NCI-H2081 treated with DMSO at 0.1 percent for 48 hours (cell line): ENCODE data around the gene TMEM178A.
"Not testable (repeated sequence)": the region's sequence is repeated elsewhere in the genome, so short reads cannot be mapped to it uniquely, and the experiment has no call there.

ENCODE experiments used
- DNase-seq: peaks from one replicate; lab custom pipeline; 2025; lab: John Stamatoyannopoulos, UW

TMEM178A gene

GRCh38 chr2:39715822-39716221 is 50.1 kb downstream of the TMEM178A start:
- DNase-seq = no peak

GRCh38 chr2:39717067-39717466 is 51.4 kb downstream of the TMEM178A start:
- DNase-seq = no peak

- no peak for DNase-seq
These were observed 52.8 kb downstream of the TMEM178A start for GRCh38 chr2:39718483-39718882.

- no peak for DNase-seq
These were observed 53.6 kb downstream of the TMEM178A start for GRCh38 chr2:39719317-39719716.

GRCh38 chr2:39720970-39721369 is 55.3 kb downstream of the TMEM178A start:
- no peak for DNase-seq

- no peak for DNase-seq
These were observed 57.8 kb downstream of the TMEM178A start for GRCh38 chr2:39723497-39723896.

- DNase-seq = no peak
These were observed 58.5 kb downstream of the TMEM178A start for GRCh38 chr2:39723946-39724827.

- no peak for DNase-seq
These were observed 59.1 kb downstream of the TMEM178A start for GRCh38 chr2:39724828-39725144.

- no peak for DNase-seq
These were observed 59.7 kb downstream of the TMEM178A start for GRCh38 chr2:39725401-39725800.

GRCh38 chr2:39728085-39728484 is 62.4 kb downstream of the TMEM178A start:
- DNase-seq = not testable (repeated sequence)

- DNase-seq = no peak
These were observed 63.2 kb downstream of the TMEM178A start for GRCh38 chr2:39728941-39729351.

GRCh38 chr2:39730276-39730675 is 64.6 kb downstream of the TMEM178A start:
- no peak for DNase-seq

- DNase-seq = peak; percentile 11
These were observed 65.1 kb downstream of the TMEM178A start for GRCh38 chr2:39730685-39731302.

GRCh38 chr2:39731546-39731945 is 65.8 kb downstream of the TMEM178A start:
- DNase-seq = no peak

- no peak for DNase-seq
These were observed 66.8 kb downstream of the TMEM178A start for GRCh38 chr2:39732482-39732881.

- no peak for DNase-seq
These were observed 67.5 kb downstream of the TMEM178A start for GRCh38 chr2:39733070-39733674.

GRCh38 chr2:39734445-39734844 is 68.7 kb downstream of the TMEM178A start:
- DNase-seq = no peak

- DNase-seq = no peak
These were observed 69.9 kb downstream of the TMEM178A start for GRCh38 chr2:39735648-39736047.

GRCh38 chr2:39736640-39737039 is 70.9 kb downstream of the TMEM178A start:
- DNase-seq = no peak

- no peak for DNase-seq
These were observed 71.9 kb downstream of the TMEM178A start for GRCh38 chr2:39737661-39738060.

GRCh38 chr2:39738936-39739335 is 73.2 kb downstream of the TMEM178A start:
- DNase-seq = no peak

- DNase-seq = no peak
These were observed 73.7 kb downstream of the TMEM178A start for GRCh38 chr2:39739386-39739785.

GRCh38 chr2:39741871-39742270 is 76.2 kb downstream of the TMEM178A start:
- no peak for DNase-seq
